RWPE2 (cell line): Measurements from ENCODE around the gene RABEP2.

ENCODE experiments used
- ATAC-seq: fragments of 200-7000 bp; cut with Tn5 transposase; 3 replicates; pipeline ENCODE4 v1.9.1; 2021; ENCODE audit warnings: low read depth
- DNase-seq: peaks from one replicate; pipeline ENCODE4 v3.0.0-alpha.2; 2020; ENCODE audit warnings: low spot score
- H3K27ac ChIP-seq: fragments of 450-650 bp; 2 replicates; pipeline ENCODE4 v1.5.1; 2017; ENCODE audit warnings: mild to moderate bottlenecking; ENCODE audit not compliant: poor library complexity, severe bottlenecking
- H3K27me3 ChIP-seq: fragments of 250-450 bp; sonication (Bioruptor Pico); 2 replicates; pipeline ENCODE4 v1.5.1; 2021; ENCODE audit warnings: mild to moderate bottlenecking, moderate library complexity; ENCODE audit not compliant: insufficient read depth, poor library complexity, severe bottlenecking
- H3K36me3 ChIP-seq: fragments of 250-450 bp; sonication (Bioruptor Pico); 2 replicates; pipeline ENCODE4 v1.5.1; 2020; ENCODE audit warnings: low read depth, mild to moderate bottlenecking, moderate library complexity
- H3K4me1 ChIP-seq: fragments of 250-450 bp; sonication (Bioruptor Pico); 2 replicates; pipeline ENCODE4 v1.5.1; 2021; ENCODE audit warnings: mild to moderate bottlenecking, moderate library complexity; ENCODE audit not compliant: insufficient read depth, poor library complexity, severe bottlenecking
- H3K4me3 ChIP-seq: fragments of 250-450 bp; sonication (Bioruptor Pico); 2 replicates; pipeline ENCODE4 v1.5.1; 2021; ENCODE audit warnings: mild to moderate bottlenecking, moderate library complexity; ENCODE audit not compliant: severe bottlenecking
- H3K9me3 ChIP-seq: fragments of 250-450 bp; sonication (Bioruptor Pico); 2 replicates; pipeline ENCODE4 v1.5.1; 2021; ENCODE audit warnings: mild to moderate bottlenecking, moderate library complexity; ENCODE audit not compliant: severe bottlenecking
- CTCF ChIP-seq: fragments of 450-650 bp; IDR thresholded peaks from one replicate; pipeline ENCODE4 v1.5.1; 2017; ENCODE audit warnings: mild to moderate bottlenecking, moderate library complexity; ENCODE audit not compliant: poor library complexity, severe bottlenecking

RABEP2 gene

GRCh38 chr16:28877655-28878000 lies 47.4 kb downstream of the RABEP2 start:
- no peaks in the 10 kb centered on the region for H3K27me3 ChIP-seq
- no peak for TF ChIP-seq CTCF
- H3K9me3 ChIP-seq: no peaks in the 10 kb centered on the region
- H3K4me1 ChIP-seq: peaks cover 4% of the 10 kb centered on the region
- H3K4me3 ChIP-seq: no peak overlapping the region
- ATAC-seq (no peak), DNase-seq (no peak)
- peaks cover 14% of the 10 kb centered on the region for H3K36me3 ChIP-seq
- no peak overlapping the region for H3K27ac ChIP-seq

GRCh38 chr16:28876973-28877654 lies 47.9 kb downstream of the RABEP2 start:
- H3K27me3 ChIP-seq: no peaks in the 10 kb centered on the region
- no peaks in the 10 kb centered on the region for H3K9me3 ChIP-seq
- peaks cover 14% of the 10 kb centered on the region for H3K36me3 ChIP-seq
- DNase-seq (no peak), ATAC-seq (no peak)
- H3K4me1 ChIP-seq: peaks cover 4% of the 10 kb centered on the region
- no peak for TF ChIP-seq CTCF
- no peak overlapping the region for H3K4me3 ChIP-seq
- no peak overlapping the region for H3K27ac ChIP-seq

- ATAC-seq (no peak), DNase-seq (no peak)
- Histone ChIP-seq H3K27me3 (no peaks in the 10 kb centered on the region), H3K36me3 (peaks cover 18% of the 10 kb centered on the region), H3K4me1 (peaks cover 4% of the 10 kb centered on the region), H3K9me3 (no peaks in the 10 kb centered on the region), H3K4me3 (no peak overlapping the region), H3K27ac (no peak overlapping the region)
- TF ChIP-seq CTCF: no peak
Observed at GRCh38 chr16:28876019-28876659, 48.9 kb downstream of the RABEP2 start.

- no peak for TF ChIP-seq CTCF
- H3K4me1 ChIP-seq: peaks cover 4% of the 10 kb centered on the region
- DNase-seq (no peak), ATAC-seq (no peak)
- H3K4me3 ChIP-seq: no peak overlapping the region
- H3K9me3 ChIP-seq: no peaks in the 10 kb centered on the region
- no peak overlapping the region for H3K27ac ChIP-seq
- no peaks in the 10 kb centered on the region for H3K27me3 ChIP-seq
- H3K36me3 ChIP-seq: peaks cover 25% of the 10 kb centered on the region
Observed at GRCh38 chr16:28875134-28876018, 49.7 kb downstream of the RABEP2 start.
